ENCODE data around the gene DPYSL5.

DPYSL5 gene

DNA sequence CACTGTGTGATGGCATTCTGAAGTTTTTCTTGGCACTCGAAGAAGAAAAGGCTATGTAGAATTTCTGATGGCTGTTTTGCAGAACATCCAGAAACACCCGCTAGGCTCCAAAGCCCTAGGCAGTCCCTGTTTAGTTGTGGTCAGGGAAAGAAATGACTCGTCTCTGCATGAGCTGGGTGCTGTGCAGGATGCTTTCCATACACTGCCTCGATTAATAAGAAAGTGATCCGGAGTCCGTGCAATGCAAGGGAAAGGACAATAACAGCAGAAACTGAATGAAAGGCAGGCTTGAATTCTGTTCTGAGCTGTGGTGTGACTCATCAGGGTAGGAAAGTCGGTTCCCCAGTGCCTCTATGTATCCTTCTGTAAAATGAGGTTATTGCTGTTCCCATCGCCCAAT lies 141.2 kb downstream of the DPYSL5 start:
- no peak overlapping the region for H3K56ac ChIP-seq (ENCODE audit: low read length)
- H2BK120ac ChIP-seq (ENCODE audit: low read depth, low read length), result no peak overlapping the region
- no CpG with 5 or more reads among the region's 8 CpGs for WGBS (ENCODE audit: extremely low coverage, insufficient coverage, low lambda C conversion rate)
- no peak overlapping the region for H3K9ac ChIP-seq (ENCODE audit: low read length)
- H4K8ac ChIP-seq (ENCODE audit: low read depth, low read length), result no peak overlapping the region
- H3K23ac ChIP-seq (ENCODE audit: low read length), result no peak overlapping the region
- no peak overlapping the region for H3K4ac ChIP-seq (ENCODE audit: low read depth, low read length)
- no peak overlapping the region for H2AK5ac ChIP-seq (ENCODE audit: low read length)
- H3K36me3 ChIP-seq (ENCODE audit: control insufficient read depth, insufficient read depth, low read length), result no peaks in the 10 kb centered on the region
- no peak overlapping the region for H3K18ac ChIP-seq (ENCODE audit: low read length)
- no peaks in the 10 kb centered on the region for H3K79me2 ChIP-seq (ENCODE audit: control insufficient read depth, insufficient read depth, low read length)
- H3K27me3 ChIP-seq (ENCODE audit: insufficient read depth, low read length, poor library complexity), result no peaks in the 10 kb centered on the region
- no peaks in the 10 kb centered on the region for H3K4me1 ChIP-seq (ENCODE audit: control insufficient read depth, low read depth, low read length)
- H3K4me2 ChIP-seq (ENCODE audit: low read length), result no peak overlapping the region
- no peak overlapping the region for H4K5ac ChIP-seq (ENCODE audit: low read length)
- DNase-seq, result no peak
- H2BK15ac ChIP-seq (replicated peaks; ENCODE audit: low read depth), result no peak overlapping the region
- no peaks in the 10 kb centered on the region for H3K79me1 ChIP-seq (ENCODE audit: low read length)
- no peak overlapping the region for H3K4me3 ChIP-seq (ENCODE audit: low read length)
- no peak overlapping the region for H3K27ac ChIP-seq (ENCODE audit: low read depth, low read length)
- H2BK5ac ChIP-seq (ENCODE audit: low read length), result no peak overlapping the region

DNA sequence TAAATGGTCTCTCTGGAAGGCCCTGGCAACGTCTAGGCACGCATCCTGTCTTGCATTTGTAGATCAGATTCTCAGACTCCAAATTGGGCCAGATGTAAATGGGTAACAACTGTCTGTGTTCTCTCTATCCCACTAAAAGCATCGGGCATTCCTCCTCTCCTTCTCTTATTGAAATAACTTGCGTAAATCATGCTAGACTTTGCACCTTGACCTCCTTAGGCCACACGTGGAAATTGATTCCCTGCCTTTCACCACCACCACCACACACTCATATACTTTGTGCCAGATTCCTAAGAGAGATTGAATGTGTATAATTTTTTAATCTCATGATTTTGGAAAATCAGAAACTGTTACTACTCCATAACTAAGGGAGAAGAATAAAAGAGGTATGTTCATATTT lies 143.8 kb downstream of the DPYSL5 start:
- Histone ChIP-seq H2AK5ac (ENCODE audit: low read length) (no peak overlapping the region), H3K23ac (ENCODE audit: low read length) (no peak overlapping the region), H3K79me1 (ENCODE audit: low read length) (no peaks in the 10 kb centered on the region), H3K18ac (ENCODE audit: low read length) (no peak overlapping the region), H3K27ac (ENCODE audit: low read depth, low read length) (no peak overlapping the region), H3K9ac (ENCODE audit: low read length) (no peak overlapping the region), H3K79me2 (ENCODE audit: control insufficient read depth, insufficient read depth, low read length) (no peaks in the 10 kb centered on the region), H3K4me2 (ENCODE audit: low read length) (no peak overlapping the region), H3K4me1 (ENCODE audit: control insufficient read depth, low read depth, low read length) (no peaks in the 10 kb centered on the region), H3K27me3 (ENCODE audit: insufficient read depth, low read length, poor library complexity) (no peaks in the 10 kb centered on the region), H3K36me3 (ENCODE audit: control insufficient read depth, insufficient read depth, low read length) (no peaks in the 10 kb centered on the region), H4K8ac (ENCODE audit: low read depth, low read length) (no peak overlapping the region), H2BK15ac (replicated peaks; ENCODE audit: low read depth) (no peak overlapping the region), H3K4ac (ENCODE audit: low read depth, low read length) (no peak overlapping the region), H3K4me3 (ENCODE audit: low read length) (no peak overlapping the region), H4K5ac (ENCODE audit: low read length) (no peak overlapping the region), H2BK5ac (ENCODE audit: low read length) (no peak overlapping the region), H2BK120ac (ENCODE audit: low read depth, low read length) (no peak overlapping the region), H3K56ac (ENCODE audit: low read length) (no peak overlapping the region)
- whole genome bisulfite sequencing (ENCODE audit: extremely low coverage, insufficient coverage, low lambda C conversion rate), result no CpG with 5 or more reads among the region's 5 CpGs
- DNase-seq, result no peak

DNA sequence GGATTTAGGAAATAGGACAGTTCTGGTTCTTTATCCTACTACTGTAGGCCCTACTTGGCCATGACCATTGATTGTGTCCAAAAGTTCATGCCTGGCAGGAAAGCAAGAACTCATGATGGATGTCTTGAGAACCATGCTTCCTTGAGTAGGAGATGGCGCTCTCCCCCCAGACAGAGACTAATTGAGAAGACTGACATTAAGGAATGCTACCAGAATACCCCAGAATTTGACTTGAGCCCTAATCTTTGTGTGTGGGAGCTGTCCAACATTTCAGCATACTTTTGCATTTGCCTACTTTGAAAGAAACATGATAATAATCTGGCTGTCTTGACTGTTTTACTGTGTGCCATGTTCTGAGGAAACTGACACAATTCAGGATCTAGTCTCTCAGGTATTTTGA lies 145.8 kb downstream of the DPYSL5 start:
- no CpG with 5 or more reads among the region's 1 CpG for WGBS (ENCODE audit: extremely low coverage, insufficient coverage, low lambda C conversion rate)
- no peak overlapping the region for H3K56ac ChIP-seq (ENCODE audit: low read length)
- no peak overlapping the region for H4K8ac ChIP-seq (ENCODE audit: low read depth, low read length)
- DNase-seq, result no peak
- H3K4me1 ChIP-seq (ENCODE audit: control insufficient read depth, low read depth, low read length), result no peaks in the 10 kb centered on the region
- no peak overlapping the region for H3K9ac ChIP-seq (ENCODE audit: low read length)
- H2AK5ac ChIP-seq (ENCODE audit: low read length), result no peak overlapping the region
- H3K79me1 ChIP-seq (ENCODE audit: low read length), result no peaks in the 10 kb centered on the region
- H2BK120ac ChIP-seq (ENCODE audit: low read depth, low read length), result no peak overlapping the region
- no peak overlapping the region for H2BK15ac ChIP-seq (replicated peaks; ENCODE audit: low read depth)
- H3K4ac ChIP-seq (ENCODE audit: low read depth, low read length), result no peak overlapping the region
- no peak overlapping the region for H3K27ac ChIP-seq (ENCODE audit: low read depth, low read length)
- H3K79me2 ChIP-seq (ENCODE audit: control insufficient read depth, insufficient read depth, low read length), result no peaks in the 10 kb centered on the region
- no peak overlapping the region for H4K5ac ChIP-seq (ENCODE audit: low read length)
- H3K18ac ChIP-seq (ENCODE audit: low read length), result no peak overlapping the region
- no peak overlapping the region for H3K4me2 ChIP-seq (ENCODE audit: low read length)
- no peak overlapping the region for H3K4me3 ChIP-seq (ENCODE audit: low read length)
- no peaks in the 10 kb centered on the region for H3K27me3 ChIP-seq (ENCODE audit: insufficient read depth, low read length, poor library complexity)
- no peak overlapping the region for H2BK5ac ChIP-seq (ENCODE audit: low read length)
- H3K23ac ChIP-seq (ENCODE audit: low read length), result no peak overlapping the region
- no peaks in the 10 kb centered on the region for H3K36me3 ChIP-seq (ENCODE audit: control insufficient read depth, insufficient read depth, low read length)

DNA sequence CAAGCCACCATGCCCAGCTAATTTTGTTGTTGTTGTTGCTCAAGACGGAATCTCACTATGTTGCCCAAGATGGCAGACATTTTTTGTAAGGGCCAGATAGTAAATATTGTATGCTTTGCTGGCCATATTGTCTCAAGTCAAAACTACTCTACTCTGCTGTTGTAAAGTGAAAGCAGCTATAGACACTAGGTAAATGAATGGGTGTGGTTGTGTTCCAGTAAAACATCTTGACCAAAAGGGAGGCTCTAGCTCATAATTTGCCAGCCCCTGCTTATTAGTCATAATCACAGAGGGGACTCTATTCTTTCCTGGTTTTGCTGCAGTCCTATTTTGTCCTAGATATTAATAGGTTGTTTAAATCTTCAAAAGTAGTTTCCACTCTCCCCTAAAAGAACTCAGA lies 147.1 kb downstream of the DPYSL5 start:
- Histone ChIP-seq H2AK5ac (ENCODE audit: low read length) (no peak overlapping the region), H3K56ac (ENCODE audit: low read length) (no peak overlapping the region), H3K4me1 (ENCODE audit: control insufficient read depth, low read depth, low read length) (no peaks in the 10 kb centered on the region), H2BK15ac (replicated peaks; ENCODE audit: low read depth) (no peak overlapping the region), H3K27me3 (ENCODE audit: insufficient read depth, low read length, poor library complexity) (no peaks in the 10 kb centered on the region), H3K36me3 (ENCODE audit: control insufficient read depth, insufficient read depth, low read length) (no peaks in the 10 kb centered on the region), H3K4me3 (ENCODE audit: low read length) (no peak overlapping the region), H3K79me2 (ENCODE audit: control insufficient read depth, insufficient read depth, low read length) (no peaks in the 10 kb centered on the region), H3K79me1 (ENCODE audit: low read length) (no peaks in the 10 kb centered on the region), H3K23ac (ENCODE audit: low read length) (no peak overlapping the region), H2BK5ac (ENCODE audit: low read length) (no peak overlapping the region), H2BK120ac (ENCODE audit: low read depth, low read length) (no peak overlapping the region), H3K27ac (ENCODE audit: low read depth, low read length) (no peak overlapping the region), H3K4ac (ENCODE audit: low read depth, low read length) (no peak overlapping the region), H3K4me2 (ENCODE audit: low read length) (no peak overlapping the region), H4K5ac (ENCODE audit: low read length) (no peak overlapping the region), H3K18ac (ENCODE audit: low read length) (no peak overlapping the region), H3K9ac (ENCODE audit: low read length) (no peak overlapping the region), H4K8ac (ENCODE audit: low read depth, low read length) (no peak overlapping the region)
- no CpG with 5 or more reads among the region's 1 CpG for WGBS (ENCODE audit: extremely low coverage, insufficient coverage, low lambda C conversion rate)
- DNase-seq, result no peak

DNA sequence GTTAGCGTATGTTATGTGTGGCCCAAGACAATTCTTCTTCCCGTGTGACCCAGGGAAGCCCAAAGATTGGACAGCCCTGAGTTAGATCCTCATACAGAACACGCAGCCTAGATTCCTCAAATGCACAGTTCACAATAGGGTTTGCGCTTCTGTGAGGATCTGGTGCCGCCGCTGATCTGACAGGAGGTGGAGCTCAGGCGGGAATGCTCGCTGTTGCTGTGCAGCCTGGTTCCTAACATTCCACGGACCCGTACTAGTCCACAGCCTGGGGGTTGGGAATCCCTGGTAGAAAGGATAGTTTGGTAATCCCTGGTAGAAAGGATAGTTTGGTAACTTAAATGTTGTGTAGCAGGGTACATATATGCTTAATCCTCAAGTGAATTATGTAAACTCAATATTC lies 149.5 kb downstream of the DPYSL5 start:
- Histone ChIP-seq H3K4me3 (ENCODE audit: low read length) (no peak overlapping the region), H3K36me3 (ENCODE audit: control insufficient read depth, insufficient read depth, low read length) (no peaks in the 10 kb centered on the region), H3K79me2 (ENCODE audit: control insufficient read depth, insufficient read depth, low read length) (no peaks in the 10 kb centered on the region), H3K27ac (ENCODE audit: low read depth, low read length) (no peak overlapping the region), H2BK15ac (replicated peaks; ENCODE audit: low read depth) (no peak overlapping the region), H3K18ac (ENCODE audit: low read length) (no peak overlapping the region), H3K79me1 (ENCODE audit: low read length) (no peaks in the 10 kb centered on the region), H2AK5ac (ENCODE audit: low read length) (no peak overlapping the region), H3K9ac (ENCODE audit: low read length) (no peak overlapping the region), H3K23ac (ENCODE audit: low read length) (no peak overlapping the region), H3K4me1 (ENCODE audit: control insufficient read depth, low read depth, low read length) (no peaks in the 10 kb centered on the region), H3K27me3 (ENCODE audit: insufficient read depth, low read length, poor library complexity) (no peaks in the 10 kb centered on the region), H3K4me2 (ENCODE audit: low read length) (no peak overlapping the region), H4K5ac (ENCODE audit: low read length) (no peak overlapping the region), H4K8ac (ENCODE audit: low read depth, low read length) (no peak overlapping the region), H2BK120ac (ENCODE audit: low read depth, low read length) (no peak overlapping the region), H2BK5ac (ENCODE audit: low read length) (no peak overlapping the region), H3K56ac (ENCODE audit: low read length) (no peak overlapping the region), H3K4ac (ENCODE audit: low read depth, low read length) (no peak overlapping the region)
- no CpG with 5 or more reads among the region's 10 CpGs for WGBS (ENCODE audit: extremely low coverage, insufficient coverage, low lambda C conversion rate)
- no peak for DNase-seq

DNA sequence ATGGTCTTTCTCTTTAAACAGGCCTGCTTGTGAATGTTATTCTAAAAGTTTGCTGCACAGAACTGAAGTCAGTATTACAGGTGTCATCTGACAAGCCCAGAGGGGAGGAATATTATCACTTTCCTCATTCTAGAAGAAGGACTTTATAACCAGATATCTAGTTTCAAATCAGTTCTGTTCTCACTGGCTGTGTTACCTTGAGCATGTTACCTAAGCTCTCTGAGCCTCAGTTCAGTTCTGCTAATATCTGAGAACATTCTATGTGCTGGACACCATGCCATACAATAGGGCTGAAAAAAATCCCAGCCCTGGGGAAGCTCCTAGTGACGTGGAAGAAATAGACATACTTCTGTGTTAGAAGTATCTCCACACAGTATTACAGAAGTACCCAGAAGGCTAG lies 150.4 kb downstream of the DPYSL5 start:
- Histone ChIP-seq H3K4ac (ENCODE audit: low read depth, low read length) (no peak overlapping the region), H2BK120ac (ENCODE audit: low read depth, low read length) (no peak overlapping the region), H3K79me1 (ENCODE audit: low read length) (no peaks in the 10 kb centered on the region), H3K9ac (ENCODE audit: low read length) (no peak overlapping the region), H2AK5ac (ENCODE audit: low read length) (no peak overlapping the region), H4K8ac (ENCODE audit: low read depth, low read length) (no peak overlapping the region), H3K4me1 (ENCODE audit: control insufficient read depth, low read depth, low read length) (no peaks in the 10 kb centered on the region), H3K79me2 (ENCODE audit: control insufficient read depth, insufficient read depth, low read length) (no peaks in the 10 kb centered on the region), H2BK5ac (ENCODE audit: low read length) (no peak overlapping the region), H3K56ac (ENCODE audit: low read length) (no peak overlapping the region), H3K36me3 (ENCODE audit: control insufficient read depth, insufficient read depth, low read length) (no peaks in the 10 kb centered on the region), H2BK15ac (replicated peaks; ENCODE audit: low read depth) (no peak overlapping the region), H3K18ac (ENCODE audit: low read length) (no peak overlapping the region), H3K27ac (ENCODE audit: low read depth, low read length) (no peak overlapping the region), H3K27me3 (ENCODE audit: insufficient read depth, low read length, poor library complexity) (no peaks in the 10 kb centered on the region), H3K23ac (ENCODE audit: low read length) (no peak overlapping the region), H3K4me3 (ENCODE audit: low read length) (no peak overlapping the region), H3K4me2 (ENCODE audit: low read length) (no peak overlapping the region), H4K5ac (ENCODE audit: low read length) (no peak overlapping the region)
- WGBS (ENCODE audit: extremely low coverage, insufficient coverage, low lambda C conversion rate), result no CpG with 5 or more reads among the region's 1 CpG
- no peak for DNase-seq

All from mesendoderm (in vitro differentiated cells).